A549 treated with DMSO at 1 μM for 4 hours (cell line): ENCODE measurements around the gene PRH2. TPM values are rescaled to one million over a fixed set of nuclear protein-coding genes. Genes with fewer than 3 reads are reported as not detected.

ENCODE experiments used
- total RNA-seq: library from RNA; stranded (reverse); fragments of 200-300 nt; extraction: Qiagen RNA extraction; gene quantifications from 5 replicates; pipeline ENCODE4 v1.2.3, GENCODE V29; 2022; ENCODE audit warnings: low read depth

Gene PRH2
- 0.37 TPM in 1 of 5 replicates, not detected in the others for total RNA-seq

DNA sequence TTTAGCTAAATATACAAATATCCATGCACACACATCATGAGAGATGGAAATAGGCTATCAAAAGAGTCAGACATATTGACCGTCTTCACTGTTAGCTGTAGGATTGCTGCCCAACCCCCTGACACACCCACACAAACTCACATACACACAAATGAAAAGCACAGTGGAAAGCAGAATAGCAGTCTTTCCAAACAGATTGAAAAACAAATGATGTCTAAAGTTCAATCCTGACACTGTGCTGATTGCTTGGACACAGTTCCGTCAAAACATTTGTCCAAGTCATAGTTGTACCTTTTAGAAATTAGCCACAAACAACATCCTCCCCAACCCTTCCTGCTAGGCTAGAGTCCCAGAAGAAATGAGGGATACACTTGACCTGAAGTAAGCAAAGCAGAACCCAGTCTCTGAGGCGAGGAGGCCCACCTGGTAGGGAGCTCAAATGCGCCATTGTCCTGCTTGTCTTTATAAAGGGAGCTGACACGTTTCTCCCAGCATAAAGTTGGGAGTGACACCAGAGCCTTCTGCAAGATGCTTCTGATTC, at the start of gene PRH2:
Gene PRH2, plus strand, starts transcription at position 491 of the 541 bp plus-strand sequence. Its CDS starts 38 bp downstream, at position 529.

DNA sequence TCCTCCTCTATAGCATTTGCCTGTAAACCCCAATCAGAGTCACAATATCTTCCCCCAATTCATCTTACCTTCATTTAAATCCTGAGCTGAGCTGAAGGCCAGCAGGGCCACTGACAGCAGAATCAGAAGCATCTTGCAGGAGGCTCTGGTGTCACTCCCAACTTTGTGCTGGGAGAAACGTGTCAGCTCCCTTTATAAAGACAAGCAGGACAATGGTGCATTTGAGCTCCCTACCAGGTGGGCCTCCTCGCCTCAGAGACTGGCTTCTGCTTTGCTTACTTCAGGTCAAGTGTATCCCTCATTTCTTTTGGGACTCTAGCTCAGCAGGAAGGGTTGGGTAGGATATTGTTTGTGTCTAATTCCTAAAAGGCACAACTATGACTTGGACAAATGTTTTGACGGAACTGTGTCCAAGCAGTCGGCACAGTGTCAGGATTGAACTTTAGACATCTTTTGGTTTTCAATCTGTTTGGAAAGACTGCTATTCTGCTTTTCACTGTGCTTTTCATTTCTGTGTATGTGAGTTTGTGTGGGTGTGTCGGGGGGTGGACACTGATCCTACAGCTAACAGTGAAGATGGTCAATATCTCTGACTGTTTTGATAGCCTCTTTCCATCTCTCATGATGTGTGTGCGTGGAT, 44.8 kb upstream of the PRH2 start, which contains the start of gene PRH1:
Gene PRH1, minus strand, starts transcription at position 170 of the 640 bp plus-strand sequence. Its CDS starts 38 bp downstream, at position 132.

DNA sequence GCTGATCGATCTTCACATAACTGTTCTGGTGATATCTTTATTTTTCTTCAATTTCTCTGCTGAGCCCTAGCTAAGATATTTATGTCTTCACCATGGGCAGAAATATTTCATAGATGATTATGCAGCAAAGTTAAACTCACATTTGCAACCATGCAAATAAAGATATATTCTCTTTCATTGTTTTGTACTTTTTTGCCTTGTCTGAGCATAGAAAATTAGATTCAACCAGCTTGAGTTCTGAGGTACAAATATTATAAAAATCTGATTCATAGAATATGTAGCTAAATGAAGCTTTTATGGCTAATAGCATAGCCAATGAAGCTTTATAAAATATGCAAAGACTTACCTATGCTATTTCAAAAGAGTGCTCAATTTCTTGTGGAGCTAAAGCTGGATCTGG, 19.6 kb upstream of the PRH2 start, which contains the start of gene TAS2R13:
Gene TAS2R13, minus strand, starts transcription at position 101 of the 400 bp plus-strand sequence. CDS start 264 bp downstream, outside the sequence.

GRCh38 chr12:10939163-10939562, 10.1 kb downstream of the PRH2 start, which contains the start of gene TAS2R14:
Gene TAS2R14 (minus strand): TSS chr12:10939263. CDS start chr12:10939207, 56 bp downstream.

Other genes with a start within 250 kb of the PRH2 start
- gene YBX3, start 205.9 kb upstream of the PRH2 start, total RNA-seq: 260 to 283 TPM (median 272 TPM) in 5 replicates
- not detected in 5 replicates for gene TAS2R7, start 126.6 kb upstream of the PRH2 start, total RNA-seq
- gene TAS2R8, start 122.0 kb upstream of the PRH2 start, total RNA-seq: not detected in 5 replicates
- not detected in 5 replicates for gene TAS2R9, start 119.1 kb upstream of the PRH2 start, total RNA-seq
- gene TAS2R10, start 102.9 kb upstream of the PRH2 start, total RNA-seq: 0.09 to 0.13 TPM in 2 of 5 replicates, not detected in the others
- gene PRR4, start 79.8 kb upstream of the PRH2 start, total RNA-seq: 1.6 to 3.5 TPM (median 3.1 TPM) in 5 replicates
- 1.7 to 4.4 TPM (median 3.3 TPM) in 5 replicates for gene PRH1, start 45.0 kb upstream of the PRH2 start, total RNA-seq
- gene TAS2R13, start 19.7 kb upstream of the PRH2 start, total RNA-seq: not detected in 5 replicates
- gene TAS2R14, start 10.0 kb downstream of the PRH2 start, total RNA-seq: 0.27 to 0.94 TPM (median 0.63 TPM) in 5 replicates
- 0.09 TPM in 1 of 5 replicates, not detected in the others for gene TAS2R50, start 57.7 kb downstream of the PRH2 start, total RNA-seq
- gene TAS2R20, start 69.1 kb downstream of the PRH2 start, total RNA-seq: 0.10 to 0.12 TPM (median 0.11 TPM) in 3 of 5 replicates, not detected in the others
- 0.09 to 0.25 TPM in 2 of 5 replicates, not detected in the others for gene TAS2R19, start 93.4 kb downstream of the PRH2 start, total RNA-seq
- gene TAS2R31, start 102.2 kb downstream of the PRH2 start, total RNA-seq: 0.09 to 0.22 TPM (median 0.16 TPM) in 4 of 5 replicates, not detected in the other
- 0.11 TPM in 1 of 5 replicates, not detected in the others for gene TAS2R46, start 133.1 kb downstream of the PRH2 start, total RNA-seq
- not detected in 5 replicates for gene TAS2R43, start 163.1 kb downstream of the PRH2 start, total RNA-seq
- not detected in 5 replicates for gene TAS2R30, start 205.4 kb downstream of the PRH2 start, total RNA-seq
- gene SMIM10L1, start 242.0 kb downstream of the PRH2 start, total RNA-seq: 8.2 to 9.2 TPM (median 8.8 TPM) in 5 replicates